Retinal pigment epithelial cell (primary cell): Measurements from ENCODE around the gene RHBG.
"Not testable (repeated sequence)": the region's sequence is repeated elsewhere in the genome, so short reads cannot be mapped to it uniquely, and the experiment has no call there.

Experiments used
- DNase-seq: peaks from one replicate; pipeline ENCODE4 v3.0.0-alpha.2; 2010; ENCODE audit warnings: low read depth
- H3K4me3 ChIP-seq: 2 replicates; pipeline ENCODE4 v1.5.1; 2011; ENCODE audit warnings: mild to moderate bottlenecking, low read length, control low read depth, moderate library complexity
- CTCF ChIP-seq: conservative IDR thresholded peaks from 2 replicates; pipeline ENCODE4 v1.5.1; 2011; ENCODE audit warnings: low read depth, low read length, control low read depth, inconsistent platforms

RHBG gene

GRCh38 chr1:156368889-156369684, at the start of gene RHBG:
Gene RHBG, plus strand, starts transcription at chr1:156369211. Its CDS starts 39 bp downstream, at chr1:156369250.
- H3K4me3 ChIP-seq: peak within 1 kb of the TSS; percentile 40
- DNase-seq: no peak
- no peak for TF ChIP-seq CTCF

GRCh38 chr1:156319664-156320063, 49.3 kb upstream of the RHBG start:
- no peak for DNase-seq
- peak; percentile 68 for TF ChIP-seq CTCF
- H3K4me3 ChIP-seq: no peak overlapping the region

- no peak overlapping the region for H3K4me3 ChIP-seq
- no peak for DNase-seq
- TF ChIP-seq CTCF: no peak
Observed at GRCh38 chr1:156320560-156320959, 48.5 kb upstream of the RHBG start.

- H3K4me3 ChIP-seq, DNase-seq: not testable (repeated sequence)
Observed at GRCh38 chr1:156323179-156323578, 45.8 kb upstream of the RHBG start.

- peak overlapping the region; percentile 95 for H3K4me3 ChIP-seq
Observed at GRCh38 chr1:156336242-156336641, 32.8 kb upstream of the RHBG start.

GRCh38 chr1:156337052-156337887, 31.7 kb upstream of the RHBG start:
- H3K4me3 ChIP-seq: peak overlapping the region; percentile 95
- no peak for TF ChIP-seq CTCF
- DNase-seq: no peak

More at GRCh38 chr1:156336242-156336641, 32.8 kb upstream of the RHBG start:
- peak; percentile 9 for DNase-seq
- TF ChIP-seq CTCF: peak; percentile 43

GRCh38 chr1:156337888-156338179, 31.2 kb upstream of the RHBG start:
- no peak for DNase-seq

More at GRCh38 chr1:156337888-156338179, 31.2 kb upstream of the RHBG start:
- TF ChIP-seq CTCF: peak; percentile 11
- H3K4me3 ChIP-seq: peak overlapping the region; percentile 95
